Mucosa of rectum (tissue), 2 donors: ENCODE measurements around the gene NID1.
A peak's percentile ranks its signal among the peaks of the same experiment; 100 is the strongest.

Source experiments
- H3K27ac ChIP-seq, 2 donors: one replicate each; pipeline ENCODE4 v1.7.0; 2013; ENCODE audit warnings: inconsistent platforms in 2 of 2, low read depth in 2 of 2, low read length in 2 of 2
- H3K27me3 ChIP-seq, 2 donors: one replicate each; pipeline ENCODE4 v1.7.0; 2013; ENCODE audit warnings: low read length in 2 of 2; ENCODE audit not compliant: control insufficient read depth in 2 of 2, insufficient read depth in 2 of 2
- H3K36me3 ChIP-seq, 2 donors: one replicate each; pipeline ENCODE4 v1.7.0; 2013; ENCODE audit warnings: low read length in 2 of 2; ENCODE audit not compliant: control insufficient read depth in 2 of 2, insufficient read depth in 2 of 2
- H3K4me1 ChIP-seq, 2 donors: one replicate each; pipeline ENCODE4 v1.7.0; 2013; ENCODE audit warnings: low read length in 2 of 2, mild to moderate bottlenecking in 1 of 2; ENCODE audit not compliant: control insufficient read depth in 2 of 2, insufficient read depth in 2 of 2
- H3K4me3 ChIP-seq, 2 donors: one replicate each; pipeline ENCODE4 v1.7.0; 2013; ENCODE audit warnings: low read length in 2 of 2
- H3K9ac ChIP-seq, 2 donors: one replicate each; pipeline ENCODE4 v1.7.0; 2013; ENCODE audit warnings: low read length in 2 of 2, low read depth in 1 of 2, mild to moderate bottlenecking in 1 of 2
- H3K9me3 ChIP-seq, 2 donors: one replicate each; pipeline ENCODE4 v1.7.0; 2013; ENCODE audit warnings: low read length in 2 of 2; ENCODE audit not compliant: control insufficient read depth in 2 of 2
- donor health status: healthy.
- donor health status: Normal muscosa, but diverticular disease.

The NID1 gene

DNA sequence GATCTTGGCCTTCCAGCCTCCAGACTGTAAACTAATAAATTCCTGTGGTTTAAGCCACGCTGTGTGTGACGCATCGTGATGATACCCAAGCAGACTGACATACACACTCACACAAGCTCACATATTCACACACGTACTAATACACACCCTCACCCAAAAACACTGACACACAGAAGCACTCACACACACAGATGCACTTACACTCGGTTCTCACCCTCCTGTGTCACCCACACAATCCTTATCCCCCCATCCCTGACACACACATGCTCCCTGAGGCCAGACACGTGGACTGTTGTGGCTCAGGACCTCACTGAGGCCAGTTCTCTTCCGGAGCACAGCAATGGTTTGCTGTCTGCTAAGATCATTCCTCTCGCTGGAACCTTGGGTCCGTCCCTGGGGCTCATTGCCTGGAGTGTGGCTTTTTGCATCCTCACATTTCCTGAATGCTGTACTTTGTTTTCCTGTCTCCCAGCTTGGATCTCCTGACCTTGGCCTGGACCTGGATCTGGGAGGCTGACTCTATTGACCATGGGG is 121.2 kb downstream of the NID1 start:
- Histone ChIP-seq H3K9me3 (no peaks in the 10 kb centered on the region), H3K27ac (no peak overlapping the region), H3K4me3 (no peak overlapping the region), H3K36me3 (no peaks in the 10 kb centered on the region), H3K27me3 (no peaks in the 10 kb centered on the region), H3K4me1 (no peaks in the 10 kb centered on the region), H3K9ac (no peak overlapping the region)

DNA sequence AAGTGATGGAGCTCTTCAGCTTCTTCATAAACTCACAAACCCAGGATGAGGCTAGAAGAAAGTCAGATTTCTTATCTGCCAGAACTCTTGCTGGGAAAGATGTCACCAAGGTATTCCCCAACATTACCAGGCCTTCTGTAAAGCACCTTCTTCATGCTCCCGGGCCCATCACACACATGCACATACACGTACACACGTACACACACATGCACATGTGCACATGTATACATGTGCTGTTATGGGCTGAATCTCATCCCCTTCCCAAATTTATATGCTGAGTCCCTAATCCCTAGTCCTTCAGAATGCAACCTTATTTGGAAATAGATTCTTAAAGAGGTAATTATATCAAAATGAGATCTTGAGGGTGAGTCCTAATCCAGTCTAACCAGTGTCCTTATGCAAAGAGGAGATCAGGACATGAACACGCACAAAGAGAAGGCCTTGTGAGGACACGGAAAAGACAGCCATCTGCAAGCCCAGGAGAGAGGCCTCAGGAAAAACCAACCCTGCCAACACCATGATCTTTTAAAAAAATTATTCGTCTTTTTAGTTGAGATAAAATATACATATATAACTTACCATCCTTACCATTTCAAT is 121.8 kb downstream of the NID1 start:
- Histone ChIP-seq H3K27ac (no peak overlapping the region), H3K36me3 (no peaks in the 10 kb centered on the region), H3K4me1 (no peaks in the 10 kb centered on the region), H3K9me3 (no peaks in the 10 kb centered on the region), H3K9ac (no peak overlapping the region), H3K27me3 (no peaks in the 10 kb centered on the region), H3K4me3 (no peak overlapping the region)

DNA sequence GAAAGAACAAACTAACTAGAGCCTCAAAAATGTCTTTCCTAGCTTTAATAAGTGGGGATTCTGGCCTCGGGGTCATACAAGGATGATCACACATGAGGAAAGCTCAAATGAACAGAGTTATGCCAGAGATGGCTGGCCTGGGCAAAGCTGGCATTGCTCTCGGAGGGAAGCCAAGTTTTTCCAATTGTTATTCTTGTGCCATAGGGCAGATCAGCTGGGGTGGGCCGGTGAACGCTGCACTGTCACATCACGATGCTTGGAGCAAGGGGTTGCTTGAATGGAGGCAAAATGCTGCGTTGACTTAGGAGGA is 122.3 kb downstream of the NID1 start:
- Histone ChIP-seq H3K4me1 (no peaks in the 10 kb centered on the region), H3K36me3 (no peaks in the 10 kb centered on the region), H3K9me3 (no peaks in the 10 kb centered on the region), H3K4me3 (no peak overlapping the region), H3K9ac (no peak overlapping the region), H3K27me3 (no peaks in the 10 kb centered on the region), H3K27ac (no peak overlapping the region)

DNA sequence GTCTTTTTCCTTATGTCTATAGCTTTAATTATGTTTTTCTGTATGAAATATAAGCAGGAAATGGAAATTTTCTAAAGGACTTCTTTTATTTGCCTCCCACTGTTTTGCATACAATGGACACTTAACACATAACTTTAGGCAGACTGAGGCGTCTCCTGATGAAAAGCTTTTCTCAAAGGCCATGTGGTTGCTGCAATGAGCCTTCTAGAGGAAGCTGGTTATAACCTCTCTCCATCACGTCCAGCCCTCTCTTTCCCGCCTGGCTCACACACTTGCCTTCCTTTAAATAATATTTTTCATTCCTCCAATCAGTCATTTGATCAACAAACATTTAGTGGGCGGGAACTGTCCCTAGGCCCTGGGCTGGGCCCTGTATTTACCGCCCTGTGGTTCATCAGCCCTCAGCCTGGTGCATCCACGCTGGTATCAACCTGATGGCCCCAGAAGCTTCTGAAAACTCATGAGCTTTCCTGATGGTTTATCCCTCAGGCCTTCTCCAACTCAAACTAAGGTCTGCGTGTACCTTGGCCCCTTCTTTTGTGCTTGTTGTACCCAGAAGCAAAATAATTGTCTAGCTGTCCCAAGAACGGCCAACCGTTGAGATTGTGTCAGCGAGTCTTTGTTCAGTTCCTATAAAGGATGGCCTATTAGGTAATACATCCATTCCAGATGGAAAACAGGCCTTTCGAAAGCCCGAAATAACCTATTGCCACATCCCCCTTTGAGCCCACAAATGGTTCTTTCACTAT is 122.8 kb downstream of the NID1 start:
- Histone ChIP-seq H3K9me3 (no peaks in the 10 kb centered on the region), H3K27ac (no peak overlapping the region)

DNA sequence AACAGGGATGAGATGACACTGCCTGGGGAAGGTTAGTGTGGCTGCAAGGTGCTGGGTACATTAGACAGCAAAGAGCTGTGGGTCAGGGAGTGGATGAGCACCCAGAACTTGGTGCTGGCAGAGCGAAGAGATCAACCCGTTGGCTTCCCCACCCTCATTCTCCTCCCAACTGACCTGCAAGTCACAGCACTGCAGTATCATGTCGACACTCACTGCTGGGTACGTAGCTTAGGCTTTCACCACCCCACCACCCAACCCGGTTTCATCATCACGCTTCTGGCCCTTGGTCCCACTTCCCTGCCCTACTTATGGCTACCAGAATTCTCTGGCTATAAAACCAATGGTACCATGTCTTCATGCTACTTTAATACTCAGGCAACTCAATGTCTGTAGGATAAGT is 124.6 kb downstream of the NID1 start:
- H3K4me3 ChIP-seq, result no peak overlapping the region
- no peaks in the 10 kb centered on the region for H3K36me3 ChIP-seq
- no peak overlapping the region for H3K27ac ChIP-seq
- no peak overlapping the region for H3K9ac ChIP-seq
- no peaks in the 10 kb centered on the region for H3K9me3 ChIP-seq
- H3K4me1 ChIP-seq, result no peaks in the 10 kb centered on the region
- H3K27me3 ChIP-seq, result no peaks in the 10 kb centered on the region

More for the DNA sequence above, 122.8 kb downstream of the NID1 start:
- no peaks in the 10 kb centered on the region for H3K27me3 ChIP-seq
- H3K4me1 ChIP-seq, result no peaks in the 10 kb centered on the region
- no peak overlapping the region for H3K9ac ChIP-seq
- no peak overlapping the region for H3K4me3 ChIP-seq
- H3K36me3 ChIP-seq, result no peaks in the 10 kb centered on the region

DNA sequence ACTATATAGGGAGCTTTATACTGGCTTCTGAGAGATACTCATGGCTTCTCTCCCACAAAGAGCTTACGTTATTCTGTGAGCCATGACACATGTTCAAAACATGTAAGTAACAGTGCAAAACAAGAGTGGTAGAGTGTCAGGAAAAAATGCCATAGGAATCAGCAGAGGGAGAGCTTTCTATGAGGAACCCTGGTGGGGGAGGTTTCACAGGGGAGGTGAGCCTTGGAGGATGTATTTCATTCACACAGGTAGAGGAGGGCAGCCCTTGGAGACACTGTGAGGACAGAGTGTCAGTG is 125.5 kb downstream of the NID1 start:
- no peak overlapping the region for H3K9ac ChIP-seq
- H3K9me3 ChIP-seq, result no peaks in the 10 kb centered on the region
- no peak overlapping the region for H3K4me3 ChIP-seq
- H3K36me3 ChIP-seq, result no peaks in the 10 kb centered on the region
- peak overlapping the region; percentile 20 to 27 for H3K27ac ChIP-seq
- no peaks in the 10 kb centered on the region for H3K27me3 ChIP-seq
- no peaks in the 10 kb centered on the region for H3K4me1 ChIP-seq

DNA sequence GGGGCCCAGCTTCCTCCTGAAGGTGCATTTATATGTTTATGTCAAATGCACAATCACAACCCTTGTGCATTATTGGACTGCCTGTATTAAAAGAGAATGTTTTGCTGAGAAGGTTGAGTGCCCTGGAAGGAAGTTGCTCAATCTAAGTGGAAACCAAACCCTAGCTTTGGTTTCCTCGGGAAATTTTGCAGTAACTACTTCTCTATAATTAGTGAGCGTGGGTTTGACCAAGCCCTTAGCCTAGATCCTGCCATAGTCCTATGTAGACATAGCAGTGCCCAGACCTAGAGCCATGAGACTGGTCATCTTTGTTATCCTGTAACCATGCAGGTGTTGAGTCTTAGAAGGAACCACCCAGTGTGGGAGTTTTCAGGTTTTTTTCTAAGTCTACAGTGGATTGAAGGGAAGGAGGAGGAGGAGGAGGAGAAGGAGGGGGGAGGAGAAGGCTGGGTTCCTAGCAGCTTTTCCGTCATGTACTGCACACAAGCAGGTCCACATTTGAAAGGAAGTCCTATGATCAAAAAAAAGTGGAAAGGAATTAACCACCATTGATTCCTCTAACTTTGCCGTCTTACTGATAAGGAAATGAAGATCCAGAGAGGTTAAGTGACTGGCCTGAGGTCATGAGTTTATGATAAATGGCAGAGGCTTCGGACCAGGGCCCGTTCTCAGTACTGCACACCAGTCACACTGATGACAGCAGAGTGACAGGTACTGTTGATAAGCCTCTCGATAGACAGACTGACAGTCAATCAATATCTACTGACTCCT is 126.0 kb downstream of the NID1 start:
- H3K4me3 ChIP-seq, result no peak overlapping the region
- peak overlapping the region; percentile 20 to 27 for H3K27ac ChIP-seq
- no peaks in the 10 kb centered on the region for H3K4me1 ChIP-seq
- H3K9me3 ChIP-seq, result no peaks in the 10 kb centered on the region
- no peaks in the 10 kb centered on the region for H3K27me3 ChIP-seq
- H3K9ac ChIP-seq, result no peak overlapping the region
- H3K36me3 ChIP-seq, result no peaks in the 10 kb centered on the region

DNA sequence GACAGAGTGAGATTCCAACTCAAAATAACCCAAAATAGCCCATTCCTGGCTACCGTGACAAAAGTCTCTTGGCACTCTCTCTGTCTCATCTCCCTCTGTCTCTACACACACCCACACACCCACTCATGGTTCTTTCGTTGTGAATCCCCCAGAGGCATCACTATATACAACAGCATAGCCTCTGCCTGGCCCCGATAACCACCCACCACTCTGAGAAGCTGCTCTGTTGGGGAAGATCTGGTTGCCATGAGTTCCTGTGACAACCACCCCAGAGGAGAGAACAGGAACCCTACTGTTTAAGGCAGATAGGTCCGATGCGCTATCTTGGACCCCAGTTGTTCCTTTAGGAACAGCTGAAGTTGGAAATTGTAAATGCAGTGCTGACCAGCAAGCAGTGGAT is 127.8 kb downstream of the NID1 start:
- H3K4me3 ChIP-seq, result no peak overlapping the region

DNA sequence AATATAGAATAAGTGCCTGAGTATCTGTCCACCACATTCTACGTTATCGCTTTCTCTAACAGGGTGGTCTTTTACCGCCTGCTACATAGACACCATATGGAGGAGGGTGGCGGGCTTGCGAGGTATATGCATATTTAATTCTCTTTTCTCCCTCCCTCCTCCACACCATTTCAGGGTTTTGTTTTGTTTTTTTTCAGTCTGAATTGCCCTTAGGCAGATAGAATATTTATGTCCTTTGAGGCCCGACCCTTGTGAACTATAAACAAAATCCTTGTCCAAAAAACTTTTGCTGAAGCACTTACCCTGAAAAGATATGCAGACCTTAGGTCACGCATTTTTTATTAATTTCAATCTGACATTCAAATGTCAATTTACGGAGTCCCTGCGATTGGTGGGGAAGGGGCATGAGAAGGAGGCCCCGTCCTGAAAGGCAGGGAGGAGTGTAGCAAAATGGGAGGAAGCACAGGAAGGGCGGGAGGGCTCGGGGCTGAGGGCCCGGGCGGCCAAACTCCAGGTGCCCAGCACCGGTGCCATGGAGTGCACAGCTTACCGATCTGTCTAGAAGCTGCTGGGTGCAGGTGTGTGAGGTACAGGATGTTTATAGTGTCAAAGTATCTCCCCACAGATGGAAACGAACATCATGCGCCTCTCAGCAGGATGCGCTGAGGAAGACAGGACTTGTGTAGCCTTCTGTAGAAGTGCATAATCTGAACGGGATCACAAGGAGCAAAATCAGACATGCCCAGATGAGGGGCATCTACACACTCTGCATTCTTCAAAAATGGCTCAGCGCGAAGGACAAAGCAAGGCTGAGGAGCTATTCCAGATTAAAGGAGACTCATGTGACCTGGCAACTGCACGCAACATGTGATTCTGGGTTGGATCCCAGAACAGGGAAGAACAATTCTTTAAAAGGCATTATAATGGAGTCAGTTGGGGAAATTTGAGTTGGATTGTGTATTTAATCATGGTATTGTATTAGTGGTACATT is 129.4 kb downstream of the NID1 start:
- Histone ChIP-seq H3K4me1 (peaks cover 15 to 17% of the 10 kb centered on the region in 2 donors), H3K36me3 (no peaks in the 10 kb centered on the region), H3K4me3 (no peak overlapping the region), H3K27me3 (no peaks in the 10 kb centered on the region), H3K27ac (no peak overlapping the region), H3K9ac (no peak overlapping the region), H3K9me3 (no peaks in the 10 kb centered on the region)

More for the DNA sequence above, 127.8 kb downstream of the NID1 start:
- Histone ChIP-seq H3K27me3 (no peaks in the 10 kb centered on the region), H3K36me3 (no peaks in the 10 kb centered on the region), H3K27ac (no peak overlapping the region), H3K9me3 (no peaks in the 10 kb centered on the region), H3K4me1 (peaks cover 7 to 11% of the 10 kb centered on the region in 2 donors), H3K9ac (no peak overlapping the region)
